ENCODE measurements around the gene DAGLA.

DAGLA gene

GRCh38 chr11:61766353-61766841 is 86.2 kb downstream of the DAGLA start:
- Histone ChIP-seq H3K4me1 (ENCODE audit: insufficient read depth, low read length, severe bottlenecking) (no peaks in the 10 kb centered on the region), H3K27ac (ENCODE audit: low read depth, low read length, poor library complexity, severe bottlenecking) (no peak overlapping the region), H3K36me3 (ENCODE audit: insufficient read depth, low read length) (no peaks in the 10 kb centered on the region), H4K20me1 (ENCODE audit: insufficient read depth, low read length) (no peaks in the 10 kb centered on the region), H2AFZ (ENCODE audit: low read length) (no peak overlapping the region), H3K4me2 (ENCODE audit: low read length) (no peak overlapping the region), H3K9me3 (ENCODE audit: low read length) (no peaks in the 10 kb centered on the region), H3K4me3 (ENCODE audit: low read depth, low read length, poor library complexity, severe bottlenecking) (no peak overlapping the region), H3K9ac (ENCODE audit: low read length) (no peak overlapping the region), H3F3A (ENCODE audit: insufficient read depth, low read length) (no peaks in the 10 kb centered on the region), H3K27me3 (ENCODE audit: insufficient read depth, low read length) (no peaks in the 10 kb centered on the region), H3K79me2 (ENCODE audit: insufficient read depth, low read length) (no peaks in the 10 kb centered on the region), H3K9me2 (ENCODE audit: low read depth, low read length) (no peaks in the 10 kb centered on the region)
- TF ChIP-seq CTCF (IDR thresholded peaks at IDR 0.05; ENCODE audit: low read length) (no peak), EZH2 (IDR thresholded peaks at IDR 0.05; ENCODE audit: borderline replicate concordance, low read length) (no peak)

GRCh38 chr11:61768376-61769076 is 88.3 kb downstream of the DAGLA start:
- Histone ChIP-seq H3K4me2 (ENCODE audit: low read length) (no peak overlapping the region), H3K79me2 (ENCODE audit: insufficient read depth, low read length) (no peaks in the 10 kb centered on the region), H3F3A (ENCODE audit: insufficient read depth, low read length) (no peaks in the 10 kb centered on the region), H3K9ac (ENCODE audit: low read length) (no peak overlapping the region), H3K4me1 (ENCODE audit: insufficient read depth, low read length, severe bottlenecking) (peaks cover 5% of the 10 kb centered on the region), H3K36me3 (ENCODE audit: insufficient read depth, low read length) (no peaks in the 10 kb centered on the region), H2AFZ (ENCODE audit: low read length) (no peak overlapping the region), H4K20me1 (ENCODE audit: insufficient read depth, low read length) (no peaks in the 10 kb centered on the region), H3K9me3 (ENCODE audit: low read length) (no peaks in the 10 kb centered on the region), H3K27me3 (ENCODE audit: insufficient read depth, low read length) (no peaks in the 10 kb centered on the region), H3K27ac (ENCODE audit: low read depth, low read length, poor library complexity, severe bottlenecking) (no peak overlapping the region), H3K9me2 (ENCODE audit: low read depth, low read length) (no peaks in the 10 kb centered on the region), H3K4me3 (ENCODE audit: low read depth, low read length, poor library complexity, severe bottlenecking) (no peak overlapping the region)
- TF ChIP-seq EZH2 (IDR thresholded peaks at IDR 0.05; ENCODE audit: borderline replicate concordance, low read length), result no peak
- TF ChIP-seq CTCF (IDR thresholded peaks at IDR 0.05; ENCODE audit: low read length), result no peak

GRCh38 chr11:61769169-61769920 is 89.2 kb downstream of the DAGLA start:
- Histone ChIP-seq H3K27ac (ENCODE audit: low read depth, low read length, poor library complexity, severe bottlenecking) (no peak overlapping the region), H3K4me2 (ENCODE audit: low read length) (no peak overlapping the region)

More at GRCh38 chr11:61769169-61769920, 89.2 kb downstream of the DAGLA start:
- Histone ChIP-seq H3K4me1 (ENCODE audit: insufficient read depth, low read length, severe bottlenecking) (peaks cover 5% of the 10 kb centered on the region), H3K79me2 (ENCODE audit: insufficient read depth, low read length) (no peaks in the 10 kb centered on the region), H3K9ac (ENCODE audit: low read length) (no peak overlapping the region), H3K4me3 (ENCODE audit: low read depth, low read length, poor library complexity, severe bottlenecking) (no peak overlapping the region), H3F3A (ENCODE audit: insufficient read depth, low read length) (no peaks in the 10 kb centered on the region), H3K36me3 (ENCODE audit: insufficient read depth, low read length) (no peaks in the 10 kb centered on the region), H2AFZ (ENCODE audit: low read length) (no peak overlapping the region), H3K9me2 (ENCODE audit: low read depth, low read length) (no peaks in the 10 kb centered on the region), H4K20me1 (ENCODE audit: insufficient read depth, low read length) (no peaks in the 10 kb centered on the region), H3K27me3 (ENCODE audit: insufficient read depth, low read length) (no peaks in the 10 kb centered on the region), H3K9me3 (ENCODE audit: low read length) (no peaks in the 10 kb centered on the region)
- no peak for TF ChIP-seq CTCF (IDR thresholded peaks at IDR 0.05; ENCODE audit: low read length)
- no peak for TF ChIP-seq EZH2 (IDR thresholded peaks at IDR 0.05; ENCODE audit: borderline replicate concordance, low read length)

All from OCI-LY1 (cell line).